ENCODE measurements around the gene A1BG. TPM values are rescaled to one million over a fixed set of nuclear protein-coding genes. Genes with fewer than 3 reads are reported as not detected.

A1BG gene
- total and polyA plus RNA-seq, 2 of the 13 experiments (the other 11 are each of a cell fraction or from before 2014, with no cell fraction given), result 14.7 to 41.4 TPM

GRCh38 chr19:58352760-58353671 lies at the start of gene A1BG (continued):
- TF ChIP-seq ZNF101 (CRISPR knock-in tag; IDR thresholded peaks at IDR 0.05; ENCODE audit: borderline replicate concordance, low read depth) (no peak), KMT2B (CRISPR knock-in tag; IDR thresholded peaks at IDR 0.05) (no peak), CREM (IDR thresholded peaks at IDR 0.05) (peak; percentile 42; the same call in 1 of the 2 replicates), CREM (CRISPR knock-in tag; IDR thresholded peaks at IDR 0.05) (no peak), BORCS8-MEF2B (CRISPR knock-in tag; IDR thresholded peaks at IDR 0.05) (no peak), SALL1 (CRISPR knock-in tag; IDR thresholded peaks at IDR 0.05) (peak; percentile 96), SIX4 (CRISPR knock-in tag; IDR thresholded peaks at IDR 0.05) (no peak), GZF1 (CRISPR knock-in tag; IDR thresholded peaks at IDR 0.05) (no peak), NFE2L1 (CRISPR knock-in tag; IDR thresholded peaks at IDR 0.05; ENCODE audit: borderline replicate concordance) (no peak), SALL2 (CRISPR knock-in tag; IDR thresholded peaks at IDR 0.05) (no peak), AGO1 (IDR thresholded peaks at IDR 0.05; ENCODE audit: low read depth, low read length, poor library complexity, severe bottlenecking) (no peak), RFX5 (IDR thresholded peaks at IDR 0.05; ENCODE audit: low read depth, low read length) (no peak), PLSCR1 (CRISPR knock-in tag; IDR thresholded peaks at IDR 0.05; ENCODE audit: borderline replicate concordance) (no peak), ISX (CRISPR knock-in tag; conservative IDR thresholded peaks at IDR 0.05) (0 out of 2 replicates have a peak, but pooled peaks have one; percentile 59), GABPA (IDR thresholded peaks at IDR 0.05; ENCODE audit: low read depth, low read length) (no peak), GABPA (CRISPR knock-in tag; IDR thresholded peaks at IDR 0.05; ENCODE audit: low read depth) (peak; percentile 54; the same call in 1 of the 2 replicates), ZNF75D (CRISPR knock-in tag; IDR thresholded peaks at IDR 0.05; ENCODE audit: borderline replicate concordance) (no peak)
- TF ChIP-seq, protein P1, sequence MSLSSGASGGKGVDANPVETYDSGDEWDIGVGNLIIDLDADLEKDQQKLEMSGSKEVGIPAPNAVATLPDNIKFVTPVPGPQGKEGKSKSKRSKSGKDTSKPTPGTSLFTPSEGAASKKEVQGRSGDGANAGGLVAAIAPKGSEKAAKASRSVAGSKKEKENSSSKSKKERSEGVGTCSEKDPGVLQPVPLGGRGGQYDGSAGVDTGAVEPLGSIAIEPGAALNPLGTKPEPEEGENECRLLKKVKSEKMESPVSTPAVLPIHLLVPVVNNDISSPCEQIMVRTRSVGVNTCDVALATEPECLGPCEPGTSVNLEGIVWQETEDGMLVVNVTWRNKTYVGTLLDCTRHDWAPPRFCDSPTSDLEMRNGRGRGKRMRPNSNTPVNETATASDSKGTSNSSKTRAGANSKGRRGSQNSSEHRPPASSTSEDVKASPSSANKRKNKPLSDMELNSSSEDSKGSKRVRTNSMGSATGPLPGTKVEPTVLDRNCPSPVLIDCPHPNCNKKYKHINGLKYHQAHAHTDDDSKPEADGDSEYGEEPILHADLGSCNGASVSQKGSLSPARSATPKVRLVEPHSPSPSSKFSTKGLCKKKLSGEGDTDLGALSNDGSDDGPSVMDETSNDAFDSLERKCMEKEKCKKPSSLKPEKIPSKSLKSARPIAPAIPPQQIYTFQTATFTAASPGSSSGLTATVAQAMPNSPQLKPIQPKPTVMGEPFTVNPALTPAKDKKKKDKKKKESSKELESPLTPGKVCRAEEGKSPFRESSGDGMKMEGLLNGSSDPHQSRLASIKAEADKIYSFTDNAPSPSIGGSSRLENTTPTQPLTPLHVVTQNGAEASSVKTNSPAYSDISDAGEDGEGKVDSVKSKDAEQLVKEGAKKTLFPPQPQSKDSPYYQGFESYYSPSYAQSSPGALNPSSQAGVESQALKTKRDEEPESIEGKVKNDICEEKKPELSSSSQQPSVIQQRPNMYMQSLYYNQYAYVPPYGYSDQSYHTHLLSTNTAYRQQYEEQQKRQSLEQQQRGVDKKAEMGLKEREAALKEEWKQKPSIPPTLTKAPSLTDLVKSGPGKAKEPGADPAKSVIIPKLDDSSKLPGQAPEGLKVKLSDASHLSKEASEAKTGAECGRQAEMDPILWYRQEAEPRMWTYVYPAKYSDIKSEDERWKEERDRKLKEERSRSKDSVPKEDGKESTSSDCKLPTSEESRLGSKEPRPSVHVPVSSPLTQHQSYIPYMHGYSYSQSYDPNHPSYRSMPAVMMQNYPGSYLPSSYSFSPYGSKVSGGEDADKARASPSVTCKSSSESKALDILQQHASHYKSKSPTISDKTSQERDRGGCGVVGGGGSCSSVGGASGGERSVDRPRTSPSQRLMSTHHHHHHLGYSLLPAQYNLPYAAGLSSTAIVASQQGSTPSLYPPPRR (CRISPR knock-in tag; IDR thresholded peaks at IDR 0.05; ENCODE audit: borderline replicate concordance), result peak; percentile 45; the same call in 1 of the 2 replicates
- TF ChIP-seq, protein P2, sequence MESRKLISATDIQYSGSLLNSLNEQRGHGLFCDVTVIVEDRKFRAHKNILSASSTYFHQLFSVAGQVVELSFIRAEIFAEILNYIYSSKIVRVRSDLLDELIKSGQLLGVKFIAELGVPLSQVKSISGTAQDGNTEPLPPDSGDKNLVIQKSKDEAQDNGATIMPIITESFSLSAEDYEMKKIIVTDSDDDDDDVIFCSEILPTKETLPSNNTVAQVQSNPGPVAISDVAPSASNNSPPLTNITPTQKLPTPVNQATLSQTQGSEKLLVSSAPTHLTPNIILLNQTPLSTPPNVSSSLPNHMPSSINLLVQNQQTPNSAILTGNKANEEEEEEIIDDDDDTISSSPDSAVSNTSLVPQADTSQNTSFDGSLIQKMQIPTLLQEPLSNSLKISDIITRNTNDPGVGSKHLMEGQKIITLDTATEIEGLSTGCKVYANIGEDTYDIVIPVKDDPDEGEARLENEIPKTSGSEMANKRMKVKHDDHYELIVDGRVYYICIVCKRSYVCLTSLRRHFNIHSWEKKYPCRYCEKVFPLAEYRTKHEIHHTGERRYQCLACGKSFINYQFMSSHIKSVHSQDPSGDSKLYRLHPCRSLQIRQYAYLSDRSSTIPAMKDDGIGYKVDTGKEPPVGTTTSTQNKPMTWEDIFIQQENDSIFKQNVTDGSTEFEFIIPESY (CRISPR knock-in tag; IDR thresholded peaks at IDR 0.05), result no peak
- TF ChIP-seq, protein P3, sequence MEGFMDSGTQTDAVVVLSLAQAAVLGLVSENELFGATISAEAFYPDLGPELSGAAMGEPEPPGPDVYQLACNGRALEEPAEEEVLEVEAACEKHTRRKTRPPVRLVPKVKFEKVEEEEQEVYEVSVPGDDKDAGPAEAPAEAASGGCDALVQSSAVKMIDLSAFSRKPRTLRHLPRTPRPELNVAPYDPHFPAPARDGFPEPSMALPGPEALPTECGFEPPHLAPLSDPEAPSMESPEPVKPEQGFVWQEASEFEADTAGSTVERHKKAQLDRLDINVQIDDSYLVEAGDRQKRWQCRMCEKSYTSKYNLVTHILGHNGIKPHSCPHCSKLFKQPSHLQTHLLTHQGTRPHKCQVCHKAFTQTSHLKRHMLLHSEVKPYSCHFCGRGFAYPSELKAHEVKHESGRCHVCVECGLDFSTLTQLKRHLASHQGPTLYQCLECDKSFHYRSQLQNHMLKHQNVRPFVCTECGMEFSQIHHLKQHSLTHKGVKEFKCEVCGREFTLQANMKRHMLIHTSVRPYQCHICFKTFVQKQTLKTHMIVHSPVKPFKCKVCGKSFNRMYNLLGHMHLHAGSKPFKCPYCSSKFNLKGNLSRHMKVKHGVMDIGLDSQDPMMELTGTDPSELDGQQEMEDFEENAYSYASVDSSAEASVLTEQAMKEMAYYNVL (CRISPR knock-in tag; IDR thresholded peaks at IDR 0.05; ENCODE audit: borderline replicate concordance), result no peak
